Kidney epithelial cell (primary cell): ENCODE measurements around the gene SPCS2. TPM values are rescaled to one million over a fixed set of nuclear protein-coding genes. Genes with fewer than 3 reads are reported as not detected.

ENCODE experiments used
- DNase-seq: peaks from one replicate; pipeline ENCODE4 v3.0.0-alpha.2; 2010; ENCODE audit warnings: low read depth
- H3K27me3 ChIP-seq: 2 replicates; pipeline ENCODE4 v1.6.0; 2011; ENCODE audit warnings: low read length; ENCODE audit not compliant: control insufficient read depth, insufficient read depth
- H3K36me3 ChIP-seq: 2 replicates; pipeline ENCODE4 v1.5.1; 2011; ENCODE audit warnings: low read length; ENCODE audit not compliant: control insufficient read depth, insufficient read depth
- H3K4me3 ChIP-seq: 2 replicates; pipeline ENCODE4 v1.5.1; 2011; ENCODE audit warnings: low read depth, mild to moderate bottlenecking, control low read depth, low read length
- total RNA-seq: library from RNA; depleted of rRNA; stranded (reverse); fragments of >200 nt; gene quantifications from 2 replicates; pipeline ENCODE4 v1.2.3, GENCODE V29; 2015
- TF ChIP-seq, protein P1 (sequence below): IDR thresholded peaks from 2 replicates; pipeline ENCODE4 v1.5.1; 2011; ENCODE audit warnings: mild to moderate bottlenecking, moderate library complexity, low read length, control low read depth, inconsistent platforms; ENCODE audit not compliant: insufficient read depth, poor library complexity, severe bottlenecking

The SPCS2 gene
- total RNA-seq, 1 donor from 2014 or later, result 38.1 TPM

DNA sequence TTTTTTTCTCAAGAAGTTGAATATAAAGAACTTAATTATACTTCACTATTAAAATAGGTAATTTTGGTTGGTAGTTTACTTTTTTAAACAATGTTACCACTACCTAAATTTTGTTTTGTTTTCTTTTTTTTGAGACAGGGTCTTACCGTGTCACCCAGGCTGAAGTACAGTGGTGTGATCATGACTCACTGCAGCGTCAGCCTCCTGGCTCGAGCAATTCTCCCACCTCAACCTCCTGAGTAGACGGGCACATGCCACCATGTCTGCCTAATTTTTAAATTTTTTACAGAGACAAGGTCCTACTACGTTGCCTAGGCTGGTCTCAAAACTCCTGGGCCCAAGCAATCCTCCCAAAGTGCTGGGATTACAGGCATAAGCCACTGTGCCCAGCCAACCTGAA, 17.6 kb downstream of the SPCS2 start:
- no peak for DNase-seq
- Histone ChIP-seq H3K36me3 (no peaks in the 10 kb centered on the region), H3K27me3 (no peaks in the 10 kb centered on the region)

DNA sequence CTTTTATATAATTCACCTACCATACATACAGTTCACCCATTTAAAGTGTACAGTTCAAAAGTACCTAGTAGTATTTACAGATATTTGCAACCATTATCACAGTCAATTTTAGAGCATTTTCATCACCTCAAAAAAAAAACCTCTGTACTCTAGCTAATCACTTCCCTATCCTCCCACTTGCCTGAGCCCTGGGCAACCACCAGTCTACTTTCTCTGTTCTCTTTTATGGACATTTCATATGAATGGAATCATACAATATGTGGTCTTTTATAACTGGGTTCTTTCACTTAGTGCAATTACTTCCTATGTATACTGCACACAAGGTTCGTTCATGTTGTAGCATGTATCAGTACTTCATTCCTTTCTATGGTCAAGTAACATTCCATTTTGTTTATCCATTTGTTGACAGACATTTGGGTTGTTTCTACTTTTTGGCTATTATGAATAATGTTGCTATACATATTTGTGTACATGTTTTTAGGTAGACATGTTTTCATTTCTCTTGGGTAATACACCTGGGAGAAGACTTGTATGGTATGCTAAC, 21.9 kb downstream of the SPCS2 start:
- no peak for DNase-seq
- Histone ChIP-seq H3K27me3 (no peaks in the 10 kb centered on the region), H3K36me3 (no peaks in the 10 kb centered on the region), H3K4me3 (no peak overlapping the region)
- TF ChIP-seq, protein P1, sequence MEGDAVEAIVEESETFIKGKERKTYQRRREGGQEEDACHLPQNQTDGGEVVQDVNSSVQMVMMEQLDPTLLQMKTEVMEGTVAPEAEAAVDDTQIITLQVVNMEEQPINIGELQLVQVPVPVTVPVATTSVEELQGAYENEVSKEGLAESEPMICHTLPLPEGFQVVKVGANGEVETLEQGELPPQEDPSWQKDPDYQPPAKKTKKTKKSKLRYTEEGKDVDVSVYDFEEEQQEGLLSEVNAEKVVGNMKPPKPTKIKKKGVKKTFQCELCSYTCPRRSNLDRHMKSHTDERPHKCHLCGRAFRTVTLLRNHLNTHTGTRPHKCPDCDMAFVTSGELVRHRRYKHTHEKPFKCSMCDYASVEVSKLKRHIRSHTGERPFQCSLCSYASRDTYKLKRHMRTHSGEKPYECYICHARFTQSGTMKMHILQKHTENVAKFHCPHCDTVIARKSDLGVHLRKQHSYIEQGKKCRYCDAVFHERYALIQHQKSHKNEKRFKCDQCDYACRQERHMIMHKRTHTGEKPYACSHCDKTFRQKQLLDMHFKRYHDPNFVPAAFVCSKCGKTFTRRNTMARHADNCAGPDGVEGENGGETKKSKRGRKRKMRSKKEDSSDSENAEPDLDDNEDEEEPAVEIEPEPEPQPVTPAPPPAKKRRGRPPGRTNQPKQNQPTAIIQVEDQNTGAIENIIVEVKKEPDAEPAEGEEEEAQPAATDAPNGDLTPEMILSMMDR, result no peak

More for the DNA sequence above, 17.6 kb downstream of the SPCS2 start:
- no peak overlapping the region for H3K4me3 ChIP-seq
- TF ChIP-seq, protein P1, result no peak

DNA sequence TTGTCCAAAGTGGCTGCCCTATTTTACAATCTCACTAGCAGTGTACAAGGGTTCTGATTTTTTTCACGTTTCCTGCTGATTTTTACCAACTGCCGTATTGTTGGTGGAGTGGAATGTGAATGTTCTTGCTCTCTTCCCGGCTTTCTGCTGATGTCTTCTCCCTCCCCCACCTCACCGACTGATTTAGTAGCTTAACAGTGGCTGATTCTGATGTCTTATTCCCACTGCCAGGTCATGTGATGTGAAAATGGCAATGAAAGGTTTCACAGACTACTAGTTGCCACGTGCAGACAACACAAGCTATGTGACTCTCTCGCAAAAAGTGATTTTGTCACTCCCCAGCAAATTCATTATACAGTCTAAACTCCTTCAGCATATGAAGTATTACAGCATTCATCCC, 22.4 kb downstream of the SPCS2 start:
- no peaks in the 10 kb centered on the region for H3K27me3 ChIP-seq
- H3K4me3 ChIP-seq, result no peak overlapping the region
- H3K36me3 ChIP-seq, result no peaks in the 10 kb centered on the region
- TF ChIP-seq, protein P1, result no peak
- no peak for DNase-seq

DNA sequence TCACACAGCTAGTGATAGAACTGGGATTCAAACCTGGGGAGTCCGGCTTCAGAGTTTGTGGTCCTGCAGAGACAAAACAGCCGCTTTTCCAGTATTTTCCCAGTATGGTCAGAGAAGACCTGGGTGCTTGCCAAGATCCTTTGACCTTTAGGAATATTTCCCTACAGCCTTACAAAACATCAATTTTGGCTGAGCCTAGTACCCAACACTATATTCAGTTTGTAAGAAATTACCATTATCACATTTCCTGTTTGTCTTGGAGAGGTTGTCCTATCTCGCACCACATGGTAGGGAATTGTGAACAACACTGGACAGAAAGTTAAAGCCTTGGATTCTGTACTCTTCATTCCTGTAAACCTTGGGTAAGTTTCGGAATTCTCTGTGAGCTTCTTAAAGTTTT, 29.0 kb downstream of the SPCS2 start:
- Histone ChIP-seq H3K4me3 (no peak overlapping the region), H3K36me3 (no peaks in the 10 kb centered on the region), H3K27me3 (no peaks in the 10 kb centered on the region)
- TF ChIP-seq, protein P1, result no peak
- DNase-seq, result no peak

DNA sequence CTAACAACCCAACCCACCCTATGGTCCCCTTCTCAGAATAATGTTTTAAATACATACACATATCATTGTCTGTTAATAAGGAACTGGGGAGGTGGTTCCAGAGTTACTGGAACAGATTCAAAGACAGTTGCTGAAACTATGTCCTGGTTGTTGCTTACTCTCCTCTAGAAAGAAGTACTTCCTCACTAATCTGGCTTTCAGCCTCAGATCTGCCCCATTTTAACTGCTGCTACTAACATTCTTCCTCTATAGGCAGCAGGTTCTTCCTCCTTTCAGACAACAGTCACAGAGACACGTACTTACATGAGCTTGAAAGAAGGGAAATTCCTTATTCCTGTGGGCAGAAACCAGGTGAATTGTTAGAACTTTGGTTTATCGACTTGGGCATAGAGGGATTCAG, 31.6 kb downstream of the SPCS2 start:
- Histone ChIP-seq H3K36me3 (no peaks in the 10 kb centered on the region), H3K4me3 (no peak overlapping the region), H3K27me3 (no peaks in the 10 kb centered on the region)
- no peak for DNase-seq
- TF ChIP-seq, protein P1, result no peak

DNA sequence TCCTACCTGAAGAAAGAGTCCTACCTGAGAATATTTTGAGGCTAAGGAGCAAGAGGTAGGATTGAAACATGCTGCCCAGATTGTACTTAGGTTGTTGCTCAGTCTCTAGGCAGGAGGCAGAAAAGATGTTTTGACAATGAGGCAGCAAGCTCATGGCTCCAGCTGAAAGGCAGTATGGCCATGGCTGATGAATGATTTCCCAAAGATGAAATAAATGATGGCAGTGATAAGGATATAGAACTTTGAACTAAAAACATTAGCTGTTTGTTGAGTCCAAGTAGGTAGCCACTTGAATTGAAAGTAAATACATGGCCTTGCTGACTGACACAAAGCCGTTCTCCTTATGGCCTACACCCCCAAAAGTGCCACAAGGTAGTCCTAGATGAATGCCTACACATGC, 32.8 kb downstream of the SPCS2 start:
- no peaks in the 10 kb centered on the region for H3K36me3 ChIP-seq
- TF ChIP-seq, protein P1, result no peak
- DNase-seq, result no peak
- H3K4me3 ChIP-seq, result no peak overlapping the region
- no peaks in the 10 kb centered on the region for H3K27me3 ChIP-seq
